DMS114 treated with DMSO at 0.1 percent for 48 hours (cell line): ENCODE data around the gene USP4.
"Not testable (repeated sequence)": the region's sequence is repeated elsewhere in the genome, so short reads cannot be mapped to it uniquely, and the experiment has no call there.

Experiments
- DNase-seq: peaks from one replicate; lab custom pipeline; 2025; ENCODE audit not compliant: unreplicated experiment; lab: John Stamatoyannopoulos, UW

Gene USP4

GRCh38 chr3:49255112-49255511, 84.7 kb downstream of the USP4 start:
- no peak for DNase-seq

- DNase-seq: no peak
These were observed 86.3 kb downstream of the USP4 start for GRCh38 chr3:49253512-49253911.

DNA sequence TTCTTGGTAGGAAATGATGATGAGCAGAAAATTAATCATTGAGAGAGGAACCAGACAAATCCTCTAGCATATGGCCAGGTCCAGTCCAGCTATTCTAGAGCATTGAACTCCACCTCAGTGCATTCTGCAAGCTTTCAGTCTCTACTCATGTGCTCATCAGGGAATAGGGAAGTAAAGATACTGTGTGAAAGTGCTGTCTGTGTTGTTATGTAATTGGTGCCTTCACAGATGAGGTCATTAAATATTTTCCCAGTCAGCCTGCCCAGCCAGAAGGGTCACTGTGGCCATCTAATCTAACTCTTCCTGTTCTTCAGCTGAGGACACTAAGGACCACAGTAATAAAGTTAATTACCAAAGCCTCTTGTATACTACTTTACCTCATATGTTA, 91.0 kb downstream of the USP4 start:
- DNase-seq: no peak

- DNase-seq: no peak
These were observed 95.2 kb downstream of the USP4 start for GRCh38 chr3:49244581-49245205.

- not testable (repeated sequence) for DNase-seq
These were observed 99.8 kb downstream of the USP4 start for GRCh38 chr3:49240091-49240490.

DNA sequence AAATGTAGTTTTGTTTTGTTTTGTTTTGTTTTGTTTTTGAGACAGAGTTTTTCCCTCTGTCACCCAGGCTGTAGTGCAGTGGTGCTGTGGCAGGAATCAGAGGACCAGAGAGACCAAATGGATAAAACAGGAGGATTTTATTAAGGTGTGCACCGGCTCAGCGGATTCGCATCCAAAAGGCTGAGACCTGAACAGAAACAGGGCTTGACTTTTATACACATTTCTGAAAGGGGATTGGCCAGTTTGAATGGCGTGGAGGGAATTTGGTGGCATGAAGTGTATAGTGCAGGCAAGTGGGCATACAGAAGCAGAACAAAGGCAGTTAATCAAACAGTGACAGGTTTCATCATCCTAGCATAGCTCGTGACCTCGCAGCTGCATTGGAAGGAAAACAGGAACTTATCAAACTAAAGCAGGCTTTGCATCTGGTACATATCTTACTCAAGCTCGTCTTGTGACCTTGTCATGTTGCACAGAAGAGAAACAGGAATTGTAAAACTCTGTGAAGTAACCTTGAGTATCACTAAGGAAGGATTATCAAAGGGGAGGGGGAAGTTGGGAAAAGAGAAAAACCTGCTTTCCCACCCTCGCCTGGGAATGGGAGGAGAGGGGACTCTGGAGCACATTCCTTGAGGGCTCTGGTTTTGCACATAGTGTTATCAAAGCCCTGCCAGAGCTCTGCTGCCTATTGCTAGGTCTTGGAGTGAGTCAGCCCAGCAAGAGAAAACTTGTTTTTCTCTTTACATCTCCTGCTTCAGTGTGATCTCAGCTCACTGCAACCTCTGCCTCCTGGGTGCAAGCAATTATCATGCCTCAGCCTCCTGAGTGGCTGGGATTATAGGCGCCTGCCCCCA, 101.4 kb downstream of the USP4 start:
- DNase-seq: no peak

DNA sequence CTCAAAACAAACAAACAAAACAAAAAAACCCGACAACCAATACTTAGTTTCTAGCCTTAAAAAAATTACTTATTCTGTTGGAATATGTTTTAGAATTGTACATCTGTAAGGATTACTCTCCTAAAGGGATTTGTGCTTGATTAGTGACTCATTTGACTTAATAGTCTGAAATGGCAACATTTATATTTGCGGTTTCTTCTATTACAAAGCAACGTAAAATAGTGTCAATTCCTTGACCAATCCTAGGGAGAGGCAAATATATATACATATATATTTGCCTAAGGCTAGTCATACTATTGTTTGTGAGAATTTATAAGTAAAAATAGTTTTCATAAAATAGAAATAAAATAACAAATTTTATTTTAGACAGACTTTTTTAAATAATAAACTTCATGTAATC, 102.5 kb downstream of the USP4 start:
- DNase-seq: no peak

DNA sequence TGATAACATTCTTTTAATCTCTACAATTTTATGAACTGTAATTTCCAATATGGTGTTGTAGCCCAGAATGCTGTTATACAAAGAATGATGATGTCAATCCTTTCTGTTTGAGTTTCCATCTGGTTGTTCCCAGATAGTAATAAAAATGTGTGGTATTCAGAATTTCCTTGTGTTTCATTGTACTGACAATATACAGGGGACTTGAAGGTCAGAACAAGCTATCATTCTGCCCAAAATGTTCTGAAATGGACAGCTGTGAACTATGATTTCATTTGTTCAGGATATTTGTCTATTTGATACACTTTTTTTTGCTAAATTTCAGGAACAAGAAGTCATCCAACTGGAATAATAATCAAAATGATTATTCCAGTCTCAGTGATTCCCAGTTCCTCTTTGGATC, 103.6 kb downstream of the USP4 start:
- no peak for DNase-seq

- DNase-seq: not testable (repeated sequence)
These were observed 111.0 kb downstream of the USP4 start for GRCh38 chr3:49228817-49229216.
